WERI-Rb-1 (cell line): ENCODE data around the gene CCDC157.
A peak's percentile ranks its signal among the peaks of the same experiment; 100 is the strongest.
"Not testable (repeated sequence)": the region's sequence is repeated elsewhere in the genome, so short reads cannot be mapped to it uniquely, and the experiment has no call there.

Experiments
- DNase-seq: peaks from one replicate; pipeline ENCODE4 v3.0.0-alpha.2; 2020
- H3K27ac ChIP-seq: fragments of 250-450 bp; sonication (Bioruptor Pico); 2 replicates; pipeline ENCODE4 v1.5.1; 2020; ENCODE audit warnings: mild to moderate bottlenecking, moderate library complexity
- H3K27me3 ChIP-seq: fragments of 250-450 bp; sonication (Bioruptor Pico); 2 replicates; pipeline ENCODE4 v1.5.1; 2021; ENCODE audit warnings: mild to moderate bottlenecking, low read depth, moderate library complexity; ENCODE audit not compliant: insufficient read depth, severe bottlenecking
- H3K36me3 ChIP-seq: fragments of 250-450 bp; sonication (Bioruptor Pico); 2 replicates; pipeline ENCODE4 v1.5.1; 2020; ENCODE audit warnings: mild to moderate bottlenecking, moderate library complexity
- H3K4me3 ChIP-seq: 2 replicates; pipeline ENCODE4 v1.5.1; 2011; ENCODE audit warnings: low read depth, mild to moderate bottlenecking, control low read depth, low read length
- H3K9me3 ChIP-seq: fragments of 250-450 bp; sonication (Bioruptor Pico); 2 replicates; pipeline ENCODE4 v1.5.1; 2021; ENCODE audit warnings: mild to moderate bottlenecking, moderate library complexity; ENCODE audit not compliant: severe bottlenecking
- TF ChIP-seq, protein P1 (sequence below): IDR thresholded peaks from 2 replicates; pipeline ENCODE4 v1.5.1; 2011; ENCODE audit warnings: low read depth, mild to moderate bottlenecking, control low read depth, inconsistent platforms, low read length

The CCDC157 gene

DNA sequence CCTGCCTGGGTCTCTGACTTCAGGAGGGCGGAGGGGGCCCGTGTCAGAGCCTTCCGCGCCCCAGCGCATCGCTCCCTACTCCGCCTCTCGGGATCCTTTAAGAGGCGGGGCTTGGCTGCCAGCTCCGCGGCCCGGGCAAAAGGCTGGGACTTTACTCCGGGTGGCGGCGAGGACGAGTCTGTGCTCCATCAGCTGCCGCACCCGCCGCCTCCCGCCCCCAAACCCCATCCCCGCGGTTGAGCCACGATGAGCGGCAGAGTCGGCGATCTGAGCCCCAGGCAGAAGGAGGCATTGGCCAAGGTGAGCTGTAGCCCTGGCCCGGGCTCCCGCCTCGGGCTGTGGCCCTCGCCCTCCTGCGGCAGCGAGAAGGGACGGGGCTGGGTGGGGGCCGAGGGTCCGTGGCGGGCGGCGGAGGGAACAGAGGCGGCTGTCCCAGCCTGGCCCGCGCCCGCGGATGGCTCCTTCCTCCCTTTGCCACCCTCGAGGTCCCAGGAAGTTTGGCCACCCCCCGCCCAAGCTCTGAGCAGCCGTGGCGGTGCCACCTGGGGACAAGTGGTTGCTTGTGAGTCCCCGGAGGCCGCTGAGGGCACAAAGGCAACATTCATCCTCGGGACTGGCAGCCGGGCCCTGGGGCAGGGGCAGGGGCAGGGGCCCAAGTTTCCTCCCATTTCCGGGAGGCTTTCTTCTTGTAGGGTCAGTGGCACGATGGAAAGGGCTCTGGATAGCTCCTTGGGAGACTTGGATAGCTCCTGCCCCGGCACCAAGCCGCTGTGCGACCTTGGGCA, 40.3 kb downstream of the CCDC157 start, which contains the start of gene SEC14L2:
Gene SEC14L2 (plus strand): TSS at position 148 of the 785 bp plus-strand sequence. CDS start 99 bp downstream, at position 247.
- peaks cover 7% of the 10 kb centered on the region; the same call in 1 of the 2 replicates for H3K36me3 ChIP-seq
- H3K4me3 ChIP-seq, result peak within 1 kb of the TSS; percentile 65
- DNase-seq, result peak; percentile 78
- TF ChIP-seq, protein P1, sequence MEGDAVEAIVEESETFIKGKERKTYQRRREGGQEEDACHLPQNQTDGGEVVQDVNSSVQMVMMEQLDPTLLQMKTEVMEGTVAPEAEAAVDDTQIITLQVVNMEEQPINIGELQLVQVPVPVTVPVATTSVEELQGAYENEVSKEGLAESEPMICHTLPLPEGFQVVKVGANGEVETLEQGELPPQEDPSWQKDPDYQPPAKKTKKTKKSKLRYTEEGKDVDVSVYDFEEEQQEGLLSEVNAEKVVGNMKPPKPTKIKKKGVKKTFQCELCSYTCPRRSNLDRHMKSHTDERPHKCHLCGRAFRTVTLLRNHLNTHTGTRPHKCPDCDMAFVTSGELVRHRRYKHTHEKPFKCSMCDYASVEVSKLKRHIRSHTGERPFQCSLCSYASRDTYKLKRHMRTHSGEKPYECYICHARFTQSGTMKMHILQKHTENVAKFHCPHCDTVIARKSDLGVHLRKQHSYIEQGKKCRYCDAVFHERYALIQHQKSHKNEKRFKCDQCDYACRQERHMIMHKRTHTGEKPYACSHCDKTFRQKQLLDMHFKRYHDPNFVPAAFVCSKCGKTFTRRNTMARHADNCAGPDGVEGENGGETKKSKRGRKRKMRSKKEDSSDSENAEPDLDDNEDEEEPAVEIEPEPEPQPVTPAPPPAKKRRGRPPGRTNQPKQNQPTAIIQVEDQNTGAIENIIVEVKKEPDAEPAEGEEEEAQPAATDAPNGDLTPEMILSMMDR, result no peak
- no peaks in the 10 kb centered on the region for H3K9me3 ChIP-seq
- H3K27ac ChIP-seq, result no peak within 1 kb of the TSS
- H3K27me3 ChIP-seq, result no peaks in the 10 kb centered on the region

DNA sequence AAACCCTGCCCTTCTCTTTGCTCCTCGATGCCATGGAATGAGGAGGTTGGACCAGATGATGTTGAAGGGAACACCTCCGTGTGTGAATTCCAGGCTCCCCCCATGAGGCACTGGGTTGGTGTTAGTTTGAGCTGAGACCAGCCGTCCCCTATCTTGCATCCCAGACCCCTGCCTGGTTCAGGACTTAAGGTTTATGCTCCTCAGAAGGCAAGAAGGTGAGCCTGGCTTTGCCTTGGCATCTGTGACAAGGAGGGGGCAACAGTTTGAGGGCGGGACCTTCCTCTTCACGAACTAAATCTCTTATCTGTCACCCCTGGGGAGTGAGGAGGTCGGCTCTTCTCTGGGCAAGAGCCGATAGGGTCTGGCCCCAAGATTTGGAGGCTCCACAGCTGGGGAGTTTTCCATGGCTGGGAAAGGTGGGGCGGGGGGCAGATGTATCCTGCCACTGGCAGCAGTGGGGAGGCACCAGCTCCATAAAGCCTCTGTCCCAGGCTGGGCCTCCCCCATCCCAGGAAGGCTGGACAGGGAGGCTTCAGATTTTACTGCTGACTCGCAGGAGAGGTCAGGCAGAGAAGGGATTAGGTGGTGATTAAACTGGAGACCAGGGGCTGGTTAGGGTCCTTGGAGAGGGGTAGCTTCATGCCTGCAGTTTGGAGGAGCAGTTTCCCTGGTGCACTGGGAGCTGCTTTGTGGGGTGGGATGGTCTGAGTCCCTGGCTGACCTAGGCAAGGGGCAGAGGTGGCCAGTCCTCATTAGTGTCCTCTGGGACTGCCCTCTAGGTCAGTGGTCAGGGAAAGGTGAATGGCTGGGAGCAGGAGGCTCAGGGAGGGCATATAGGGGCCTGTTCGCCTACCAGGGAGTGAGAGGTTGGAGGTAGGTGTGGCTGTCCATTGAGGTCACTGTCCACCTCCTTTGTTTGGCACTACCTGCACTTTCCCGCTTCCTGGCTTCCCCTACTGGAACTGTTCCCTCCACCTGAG, 41.1 kb downstream of the CCDC157 start:
- no peak for DNase-seq
- peaks cover 7% of the 10 kb centered on the region; the same call in 1 of the 2 replicates for H3K36me3 ChIP-seq
- TF ChIP-seq, protein P1, result no peak
- no peaks in the 10 kb centered on the region for H3K27me3 ChIP-seq
- no peak overlapping the region for H3K27ac ChIP-seq
- H3K4me3 ChIP-seq, result peak overlapping the region; percentile 65
- H3K9me3 ChIP-seq, result no peaks in the 10 kb centered on the region

DNA sequence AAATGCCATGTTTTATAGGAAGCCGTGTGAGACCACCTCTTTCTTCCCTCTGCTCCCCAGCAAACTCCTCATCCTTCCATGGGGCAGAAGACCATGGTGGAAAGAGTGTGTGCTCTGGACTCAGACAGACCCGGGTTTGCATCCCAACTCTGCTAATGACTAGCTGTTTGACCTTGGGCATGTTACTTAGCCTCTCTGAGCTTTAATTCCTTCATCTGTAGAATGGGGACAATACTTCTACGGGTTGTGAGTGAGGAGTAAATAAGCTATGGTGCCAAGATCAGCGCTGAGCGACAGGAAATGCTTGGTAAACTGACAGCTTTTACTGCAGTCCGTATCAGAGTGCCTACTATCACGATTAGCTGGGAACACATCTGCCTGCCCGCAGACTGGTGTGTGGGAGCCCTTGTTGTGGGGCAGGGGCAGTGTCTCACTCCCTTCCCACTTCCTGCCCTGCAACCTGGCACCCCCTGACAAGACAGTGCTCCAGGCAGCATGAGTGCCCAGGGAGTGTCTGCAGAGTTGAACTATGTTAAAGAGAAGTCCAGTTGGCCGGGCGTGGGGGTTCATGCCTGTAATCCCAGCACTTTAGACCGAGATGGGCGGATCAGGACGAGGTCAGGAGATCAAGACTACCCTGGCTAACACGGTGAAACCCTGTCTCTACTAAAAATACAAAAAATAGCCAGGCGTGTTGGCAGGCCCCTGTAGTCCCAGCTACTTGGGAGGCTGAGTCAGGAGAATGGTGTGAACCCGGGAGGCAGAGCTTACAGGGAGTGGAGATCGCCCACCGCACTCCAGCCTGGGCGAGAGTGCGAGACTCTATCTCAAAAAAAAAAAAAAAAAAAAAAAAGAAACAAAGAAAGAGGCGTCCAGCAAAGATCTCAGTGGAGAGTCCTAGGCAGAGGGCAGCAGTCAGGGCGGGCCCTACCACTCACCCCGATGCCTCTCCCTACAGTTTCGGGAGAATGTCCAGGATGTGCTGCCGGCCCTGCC, 42.2 kb downstream of the CCDC157 start:
- peaks cover 7% of the 10 kb centered on the region; the same call in 1 of the 2 replicates for H3K36me3 ChIP-seq
- no peak for DNase-seq
- no peak overlapping the region for H3K27ac ChIP-seq
- H3K27me3 ChIP-seq, result no peaks in the 10 kb centered on the region
- no peak overlapping the region for H3K4me3 ChIP-seq
- TF ChIP-seq, protein P1, result no peak
- no peaks in the 10 kb centered on the region for H3K9me3 ChIP-seq

DNA sequence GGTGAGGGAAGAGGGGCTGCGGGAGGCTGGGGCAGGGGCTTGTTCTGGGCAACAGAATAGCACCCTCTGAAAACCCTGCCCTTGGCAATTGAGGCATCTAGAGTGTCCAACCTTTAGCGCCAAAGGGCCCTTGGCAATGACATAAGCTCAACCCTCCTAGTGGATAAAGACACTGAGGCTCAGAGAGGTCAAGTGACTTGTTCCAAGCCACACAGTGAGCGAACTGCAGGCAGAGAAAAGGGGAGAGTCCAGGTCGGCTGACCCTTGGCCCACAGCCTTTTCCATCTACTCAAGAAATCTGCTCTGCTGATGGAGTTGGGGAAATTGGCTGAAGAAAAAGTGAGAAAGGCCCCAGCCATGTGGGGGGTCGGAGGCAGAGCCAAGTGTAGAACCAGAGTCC, 42.9 kb downstream of the CCDC157 start:
- no peaks in the 10 kb centered on the region for H3K9me3 ChIP-seq
- H3K4me3 ChIP-seq, result no peak overlapping the region
- H3K27ac ChIP-seq, result no peak overlapping the region
- no peak for DNase-seq
- TF ChIP-seq, protein P1, result no peak
- peaks cover 7% of the 10 kb centered on the region; the same call in 1 of the 2 replicates for H3K36me3 ChIP-seq
- H3K27me3 ChIP-seq, result no peaks in the 10 kb centered on the region

DNA sequence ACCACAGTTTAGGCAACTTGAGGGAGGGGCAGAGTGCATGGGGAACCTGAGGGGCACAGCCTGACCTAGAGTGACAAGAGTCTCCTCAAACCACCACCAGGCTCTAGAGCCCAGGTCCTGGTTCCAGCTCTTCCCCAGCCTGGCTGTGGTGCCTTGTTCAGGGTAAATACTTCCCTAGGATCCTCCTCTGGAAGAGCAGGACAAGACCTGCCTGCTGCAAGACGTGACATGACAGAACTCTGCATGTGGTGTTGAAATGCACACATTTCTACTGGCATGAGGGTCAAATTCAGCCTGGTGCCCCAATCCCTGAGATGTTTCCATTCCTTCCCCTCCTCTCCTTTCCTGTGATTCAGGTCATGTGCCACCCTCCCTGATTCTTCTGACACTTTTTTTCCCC, 43.4 kb downstream of the CCDC157 start:
- Histone ChIP-seq H3K4me3 (no peak overlapping the region), H3K36me3 (peaks cover 7% of the 10 kb centered on the region; the same call in 1 of the 2 replicates), H3K27me3 (no peaks in the 10 kb centered on the region), H3K27ac (no peak overlapping the region), H3K9me3 (no peaks in the 10 kb centered on the region)
- DNase-seq, result no peak
- TF ChIP-seq, protein P1, result no peak

DNA sequence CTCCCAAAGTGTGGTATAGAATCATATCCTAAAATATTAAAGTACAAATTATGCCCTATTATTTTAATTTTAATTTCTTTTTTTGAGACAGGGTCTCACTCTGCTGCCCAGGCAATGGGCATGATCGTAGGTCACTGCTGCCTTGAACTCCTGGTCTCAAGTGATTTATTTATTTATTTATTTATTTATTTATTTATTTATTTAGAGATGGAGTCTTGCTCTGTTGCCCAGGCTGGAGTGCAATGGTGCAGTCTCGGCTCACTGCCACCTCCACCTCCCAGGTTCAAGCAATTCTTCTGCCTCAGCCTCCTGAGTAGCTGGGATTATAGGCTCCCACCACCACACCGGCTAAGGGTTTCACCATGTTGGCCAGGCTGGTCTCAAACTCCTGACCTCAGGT, 44.2 kb downstream of the CCDC157 start:
- not testable (repeated sequence) for H3K4me3 ChIP-seq, H3K27me3 ChIP-seq, H3K36me3 ChIP-seq, H3K27ac ChIP-seq, DNase-seq, H3K9me3 ChIP-seq
